Endodermal cell (in vitro differentiated cells): ENCODE results near the gene COA8. TPM values are rescaled to one million over a fixed set of nuclear protein-coding genes. Genes with fewer than 3 reads are reported as not detected.

Experiments used
- DNase-seq: peaks from one replicate; pipeline ENCODE4 v3.0.0-alpha.2; 2017
- H3K27ac ChIP-seq: 2 replicates; pipeline ENCODE4 v1.5.1; 2013; ENCODE audit warnings: mild to moderate bottlenecking, low read depth, low read length, moderate library complexity
- H3K27me3 ChIP-seq: 2 replicates; pipeline ENCODE4 v1.6.1; 2013; ENCODE audit warnings: mild to moderate bottlenecking, low read length, moderate library complexity; ENCODE audit not compliant: insufficient read depth, control insufficient read depth, poor library complexity, severe bottlenecking
- H3K36me3 ChIP-seq: 2 replicates; pipeline ENCODE4 v1.7.0; 2013; ENCODE audit warnings: mild to moderate bottlenecking, low read length, moderate library complexity; ENCODE audit not compliant: control insufficient read depth, insufficient read depth
- H3K4me1 ChIP-seq: one replicate; pipeline ENCODE4 v1.7.0; 2013; ENCODE audit warnings: low read length; ENCODE audit not compliant: control insufficient read depth, insufficient read depth
- H3K4me3 ChIP-seq: 2 replicates; pipeline ENCODE4 v1.5.1; 2013; ENCODE audit warnings: mild to moderate bottlenecking, low read length, moderate library complexity
- H3K9ac ChIP-seq: 2 replicates; pipeline ENCODE4 v1.6.1; 2013; ENCODE audit warnings: mild to moderate bottlenecking, low read length, moderate library complexity; ENCODE audit not compliant: poor library complexity, severe bottlenecking; ENCODE audit errors: extremely low read depth
- H3K9me3 ChIP-seq: 2 replicates; pipeline ENCODE4 v1.6.1; 2013; ENCODE audit warnings: mild to moderate bottlenecking, low read length, moderate library complexity; ENCODE audit not compliant: control insufficient read depth
- H3K27ac Mint-ChIP-seq: 2 replicates; pipeline ENCODE4 v1.8.0; 2020; ENCODE audit warnings: mixed read lengths
- H3K27me3 Mint-ChIP-seq: 2 replicates; pipeline ENCODE4 v1.8.0; 2021; ENCODE audit warnings: mild to moderate bottlenecking, mixed read lengths; ENCODE audit not compliant: insufficient read depth
- H3K36me3 Mint-ChIP-seq: 2 replicates; pipeline ENCODE4 v1.8.0; 2020; ENCODE audit warnings: low read depth, mixed read lengths
- H3K4me1 Mint-ChIP-seq: 2 replicates; pipeline ENCODE4 v1.8.0; 2020; ENCODE audit warnings: mixed read lengths
- H3K4me3 Mint-ChIP-seq: 2 replicates; pipeline ENCODE4 v1.8.0; 2020; ENCODE audit warnings: mild to moderate bottlenecking, moderate library complexity, mixed read lengths
- H3K9me3 Mint-ChIP-seq: 2 replicates; pipeline ENCODE4 v1.8.0; 2020; ENCODE audit warnings: mild to moderate bottlenecking, mixed read lengths
- WGBS, 2 experiments: methylation state at CpG; one replicate each; pipeline versions ENCODE4 v1.1.5 to v1.1.7; 2013; ENCODE audit warnings: missing lambda C conversion rate in 2 of 2, mixed read lengths in 1 of 2; ENCODE audit not compliant: insufficient coverage in 1 of 2, insufficient read length in 1 of 2; 5-methylcytosine and 5-hydroxymethylcytosine counted together
- total RNA-seq, 2 donors: library from RNA; stranded (reverse); fragmentation: NEBNext Ultra II Directional in 1 of 2; extraction: Animal tissue kit (Norgen Biotek cat#: 25700) in 1 of 2; gene quantifications; 2 replicates in 1 of 2; 3 replicates in 1 of 2; pipeline ENCODE4 v1.2.1, GENCODE V29; 2021
- TF ChIP-seq, protein P1 (sequence below): fragments of 200-600 bp; sonication (generic); conservative IDR thresholded peaks from 2 replicates; pipeline ENCODE4 v1.5.0; 2021; ENCODE audit warnings: antibody characterized with exemption, mild to moderate bottlenecking

The COA8 gene
- total RNA-seq, 2 donors from 2014 or later = 30.1 to 39.8 TPM

- TF ChIP-seq, protein P1, sequence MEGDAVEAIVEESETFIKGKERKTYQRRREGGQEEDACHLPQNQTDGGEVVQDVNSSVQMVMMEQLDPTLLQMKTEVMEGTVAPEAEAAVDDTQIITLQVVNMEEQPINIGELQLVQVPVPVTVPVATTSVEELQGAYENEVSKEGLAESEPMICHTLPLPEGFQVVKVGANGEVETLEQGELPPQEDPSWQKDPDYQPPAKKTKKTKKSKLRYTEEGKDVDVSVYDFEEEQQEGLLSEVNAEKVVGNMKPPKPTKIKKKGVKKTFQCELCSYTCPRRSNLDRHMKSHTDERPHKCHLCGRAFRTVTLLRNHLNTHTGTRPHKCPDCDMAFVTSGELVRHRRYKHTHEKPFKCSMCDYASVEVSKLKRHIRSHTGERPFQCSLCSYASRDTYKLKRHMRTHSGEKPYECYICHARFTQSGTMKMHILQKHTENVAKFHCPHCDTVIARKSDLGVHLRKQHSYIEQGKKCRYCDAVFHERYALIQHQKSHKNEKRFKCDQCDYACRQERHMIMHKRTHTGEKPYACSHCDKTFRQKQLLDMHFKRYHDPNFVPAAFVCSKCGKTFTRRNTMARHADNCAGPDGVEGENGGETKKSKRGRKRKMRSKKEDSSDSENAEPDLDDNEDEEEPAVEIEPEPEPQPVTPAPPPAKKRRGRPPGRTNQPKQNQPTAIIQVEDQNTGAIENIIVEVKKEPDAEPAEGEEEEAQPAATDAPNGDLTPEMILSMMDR = no peak
- 93 to 96% methylated on average over 8 to 21 of the region's 21 CpGs for WGBS, 2 experiments
These were observed 27.5 kb upstream of the COA8 start for GRCh38 chr14:103535081-103535890.

GRCh38 chr14:103535891-103536565 lies 26.7 kb upstream of the COA8 start:
- Histone ChIP-seq H3K36me3 (peaks cover 1% of the 10 kb centered on the region), H3K9ac (no peak overlapping the region), H3K4me1 (no peaks in the 10 kb centered on the region), H3K27me3 (no peaks in the 10 kb centered on the region), H3K9me3 (no peaks in the 10 kb centered on the region), H3K4me3 (no peak overlapping the region), H3K27ac (no peak overlapping the region)
- 89 to 92% methylated on average over 8 to 11 of the region's 11 CpGs for WGBS, 2 experiments
- no peak for DNase-seq
- Mint-ChIP-seq H3K4me1 (no peaks in the 10 kb centered on the region), H3K27me3 (peaks cover 3% of the 10 kb centered on the region), H3K36me3 (no peaks in the 10 kb centered on the region), H3K4me3 (no peak overlapping the region), H3K27ac (no peak overlapping the region), H3K9me3 (no peaks in the 10 kb centered on the region)
- TF ChIP-seq, protein P1 = no peak

More at GRCh38 chr14:103535081-103535890, 27.5 kb upstream of the COA8 start:
- H3K4me3 Mint-ChIP-seq = no peak overlapping the region
- H3K36me3 Mint-ChIP-seq = no peaks in the 10 kb centered on the region
- Histone ChIP-seq H3K4me1 (no peaks in the 10 kb centered on the region), H3K9me3 (no peaks in the 10 kb centered on the region), H3K4me3 (no peak overlapping the region), H3K27me3 (no peaks in the 10 kb centered on the region), H3K27ac (peak overlapping the region; percentile 57), H3K9ac (no peak overlapping the region), H3K36me3 (peaks cover 7% of the 10 kb centered on the region)
- peaks cover 1% of the 10 kb centered on the region for H3K4me1 Mint-ChIP-seq
- no peak for DNase-seq
- H3K27me3 Mint-ChIP-seq = peaks cover 3% of the 10 kb centered on the region
- H3K27ac Mint-ChIP-seq = no peak overlapping the region
- no peaks in the 10 kb centered on the region for H3K9me3 Mint-ChIP-seq

GRCh38 chr14:103536693-103537092 lies 26.1 kb upstream of the COA8 start:
- Histone ChIP-seq H3K9me3 (no peaks in the 10 kb centered on the region), H3K4me3 (no peak overlapping the region), H3K9ac (no peak overlapping the region), H3K27ac (no peak overlapping the region), H3K36me3 (no peaks in the 10 kb centered on the region), H3K27me3 (no peaks in the 10 kb centered on the region), H3K4me1 (no peaks in the 10 kb centered on the region)
- Mint-ChIP-seq H3K36me3 (no peaks in the 10 kb centered on the region), H3K27ac (no peak overlapping the region), H3K27me3 (peaks cover 3% of the 10 kb centered on the region), H3K9me3 (no peaks in the 10 kb centered on the region), H3K4me3 (no peak overlapping the region), H3K4me1 (no peaks in the 10 kb centered on the region)
- no peak for DNase-seq
- WGBS, 2 experiments = 93 to 98% methylated on average over 6 to 9 of the region's 9 CpGs
- TF ChIP-seq, protein P1 = no peak
